HG03103 (cell line): ENCODE measurements around the gene MRFAP1.
A peak's percentile ranks its signal among the peaks of the same experiment; 100 is the strongest.

Experiments
- ATAC-seq: cut with Tn5 transposase; IDR thresholded peaks from one replicate; pipeline ENCODE4 v1.9.1; 2021; ENCODE audit warnings: low read depth; ENCODE audit not compliant: unreplicated experiment

The MRFAP1 gene

DNA sequence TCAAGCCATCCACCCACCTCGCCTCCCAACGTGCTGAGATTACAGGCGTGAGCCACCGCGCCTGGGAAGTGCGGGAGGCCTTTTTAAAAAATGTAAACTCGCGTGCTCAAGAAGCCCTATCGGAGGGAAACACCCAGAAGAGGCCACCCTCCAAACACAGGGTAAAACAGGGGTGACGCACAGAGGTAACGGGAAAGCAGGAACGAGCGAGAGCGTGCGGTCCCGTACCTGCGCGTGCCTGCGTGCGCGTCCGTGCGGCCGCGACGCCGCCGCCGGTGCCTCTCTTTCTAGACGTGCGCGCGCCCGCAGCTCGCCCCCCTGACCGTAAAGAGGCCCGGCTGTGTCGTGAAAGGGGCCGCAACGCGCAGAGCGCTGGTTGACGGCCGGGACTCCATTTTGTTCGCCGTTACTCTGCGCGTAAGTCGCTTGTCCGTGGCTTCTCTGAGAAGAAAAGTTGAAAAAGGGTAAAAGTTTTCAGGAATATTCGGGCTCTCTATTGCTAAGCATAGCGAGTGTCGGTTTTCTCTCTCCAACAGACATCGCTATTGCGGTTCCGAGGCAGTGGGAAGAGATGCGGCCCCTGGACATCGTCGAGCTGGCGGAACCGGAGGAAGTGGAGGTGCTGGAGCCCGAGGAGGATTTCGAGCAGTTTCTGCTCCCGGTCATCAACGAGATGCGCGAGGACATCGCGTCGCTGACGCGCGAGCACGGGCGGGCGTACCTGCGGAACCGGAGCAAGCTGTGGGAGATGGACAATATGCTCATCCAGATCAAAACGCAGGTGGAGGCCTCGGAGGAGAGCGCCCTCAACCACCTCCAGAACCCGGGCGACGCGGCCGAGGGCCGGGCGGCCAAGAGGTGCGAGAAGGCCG, at the start of gene MRFAP1:
TSS of gene MRFAP1 (plus strand) at position 394 of the 872 bp plus-strand sequence. CDS start at position 572, 178 bp downstream.
- peak; percentile 76 for ATAC-seq

- ATAC-seq, result no peak
Observed at GRCh38 chr4:6591313-6591712, 49.2 kb upstream of the MRFAP1 start.

GRCh38 chr4:6591781-6592180, 48.7 kb upstream of the MRFAP1 start:
- ATAC-seq, result no peak

- ATAC-seq, result no peak
Observed at GRCh38 chr4:6592804-6593563, 47.5 kb upstream of the MRFAP1 start.

- no peak for ATAC-seq
Observed at GRCh38 chr4:6594341-6594740, 46.1 kb upstream of the MRFAP1 start.

DNA sequence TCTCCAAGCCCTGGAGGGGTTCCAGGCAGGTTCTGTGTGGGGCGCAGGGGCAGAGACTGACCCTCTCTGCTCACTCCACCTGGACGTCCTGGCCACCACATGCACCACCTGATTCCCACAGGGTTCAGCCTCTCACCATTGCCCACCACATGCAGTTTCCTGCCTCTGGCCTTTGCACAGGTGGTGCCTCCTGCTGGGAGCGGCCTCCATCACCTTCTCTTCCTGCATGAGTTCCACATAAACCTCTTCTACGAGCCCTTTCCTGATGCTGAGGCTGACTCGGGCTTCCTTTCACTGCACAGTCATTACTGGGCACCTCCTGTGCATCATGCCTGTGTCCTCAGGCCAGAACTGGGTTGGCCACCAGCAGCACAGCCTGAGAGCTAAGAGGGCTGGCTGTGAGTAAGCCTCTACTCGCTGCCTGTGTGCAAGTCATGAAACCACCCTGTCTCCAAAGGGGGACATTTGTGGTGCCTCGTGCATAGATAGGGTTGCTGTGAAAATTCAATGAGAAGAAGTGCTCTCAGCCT, 45.6 kb upstream of the MRFAP1 start:
- ATAC-seq, result no peak

- no peak for ATAC-seq
Observed at GRCh38 chr4:6595897-6596537, 44.5 kb upstream of the MRFAP1 start.

GRCh38 chr4:6596948-6597347, 43.5 kb upstream of the MRFAP1 start:
- no peak for ATAC-seq

GRCh38 chr4:6598127-6598526, 42.4 kb upstream of the MRFAP1 start:
- no peak for ATAC-seq

- ATAC-seq, result no peak
Observed at GRCh38 chr4:6598641-6599040, 41.8 kb upstream of the MRFAP1 start.

- no peak for ATAC-seq
Observed at GRCh38 chr4:6601661-6602250, 38.7 kb upstream of the MRFAP1 start.

DNA sequence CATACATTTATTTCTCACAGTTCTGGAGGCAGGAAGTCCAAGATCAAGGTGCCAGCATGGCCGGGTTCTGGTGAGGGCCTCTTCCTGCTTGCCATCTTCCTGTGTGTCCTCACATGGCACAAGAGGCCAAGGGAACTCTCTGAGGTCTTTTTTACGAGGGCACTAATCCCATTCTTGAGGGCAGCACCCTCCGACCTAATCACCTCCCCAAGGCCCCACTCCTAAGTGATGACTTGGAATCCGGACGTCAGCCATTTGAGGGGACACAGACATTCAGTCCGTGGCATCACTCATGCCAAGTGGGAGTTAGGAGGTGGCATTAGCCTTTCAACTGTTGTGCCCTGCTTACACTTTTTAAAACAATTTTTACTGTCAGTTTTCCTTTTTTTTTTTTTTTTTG, 38.2 kb upstream of the MRFAP1 start:
- ATAC-seq, result no peak

- ATAC-seq, result no peak
Observed at GRCh38 chr4:6603128-6603527, 37.4 kb upstream of the MRFAP1 start.

DNA sequence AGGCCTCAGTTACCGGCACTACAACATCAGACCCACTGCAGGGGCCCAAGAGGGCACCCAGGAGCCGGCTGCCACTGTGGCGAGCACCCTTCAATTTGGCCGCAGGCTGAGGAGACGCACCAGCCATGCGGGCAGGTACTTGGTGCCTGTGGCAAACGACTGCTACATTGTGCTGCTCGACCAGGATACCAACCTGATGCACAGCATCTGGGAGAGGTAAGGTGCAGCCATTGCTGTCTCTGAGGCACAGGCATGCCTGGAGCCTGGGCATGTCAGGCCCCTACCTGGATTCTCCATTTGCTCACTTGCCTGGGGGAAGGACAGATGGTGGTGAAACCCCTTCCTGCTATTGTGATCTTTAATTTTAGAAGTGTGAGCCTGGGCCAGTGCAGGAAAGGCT, 35.4 kb upstream of the MRFAP1 start:
- no peak for ATAC-seq

GRCh38 chr4:6605605-6606004, 34.9 kb upstream of the MRFAP1 start:
- no peak for ATAC-seq

DNA sequence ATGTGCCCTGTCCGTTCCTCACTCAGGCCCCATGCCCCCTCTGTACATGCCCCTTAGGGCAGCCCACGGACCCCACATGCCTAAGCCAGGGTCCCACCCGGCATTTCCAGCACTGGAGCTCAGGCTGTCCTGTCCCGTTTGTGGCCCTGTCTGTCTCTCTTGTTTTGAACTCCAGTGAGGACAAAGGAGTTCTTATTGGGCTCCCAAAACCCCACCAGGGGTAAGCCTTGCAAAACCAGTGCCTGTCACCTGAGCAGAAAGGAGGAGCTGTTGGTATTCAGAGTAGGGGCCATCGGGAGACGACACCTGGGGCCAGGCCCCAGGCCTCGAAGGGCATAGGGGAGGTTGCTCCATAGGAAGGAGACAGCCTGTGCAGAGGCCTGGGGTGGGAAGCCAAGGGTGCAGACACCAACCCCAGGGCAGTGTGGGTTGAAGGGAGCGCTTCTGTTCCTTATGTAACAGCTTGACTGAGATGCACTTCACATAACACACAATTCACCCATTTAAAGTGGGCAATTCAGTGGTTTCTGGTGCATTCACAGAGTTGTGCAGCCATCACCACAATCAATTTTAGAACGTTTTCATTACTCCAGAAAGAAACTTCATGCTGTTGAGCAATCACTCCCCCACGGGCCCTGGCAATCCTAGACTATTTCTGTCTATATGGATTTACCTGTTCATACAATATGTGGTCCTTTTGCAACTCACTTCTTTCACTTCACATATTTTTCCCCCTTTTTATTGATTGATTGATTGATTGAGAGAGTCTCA, 33.8 kb upstream of the MRFAP1 start:
- no peak for ATAC-seq

GRCh38 chr4:6607368-6608055, 33.0 kb upstream of the MRFAP1 start:
- ATAC-seq, result no peak

- no peak for ATAC-seq
Observed at GRCh38 chr4:6608758-6609414, 31.6 kb upstream of the MRFAP1 start.
